Neural progenitor cell (in vitro differentiated cells): ENCODE data around the gene NEU2. TPM values are rescaled to one million over a fixed set of nuclear protein-coding genes. Genes with fewer than 3 reads are reported as not detected.

Experiments used
- DNase-seq: peaks from one replicate; pipeline ENCODE4 v3.0.0-alpha.2; 2016; ENCODE audit warnings: low spot score
- H2AFZ ChIP-seq: fragments of 200-600 bp; sonication (generic); replicated peaks from 2 replicates; pipeline ENCODE4 v1.6.1; 2016; ENCODE audit warnings: antibody characterized with exemption
- H3F3A ChIP-seq: fragments of 200-600 bp; sonication (generic); 2 replicates; pipeline ENCODE4 v1.6.1; 2016; ENCODE audit warnings: antibody characterized with exemption, low read depth
- H3K27ac ChIP-seq: fragments of 200-600 bp; sonication (generic); 2 replicates; pipeline ENCODE4 v1.5.1; 2016; ENCODE audit warnings: mild to moderate bottlenecking
- H3K27me3 ChIP-seq: fragments of 200-600 bp; sonication (generic); 2 replicates; pipeline ENCODE4 v1.6.1; 2016; ENCODE audit warnings: mild to moderate bottlenecking, moderate library complexity
- H3K36me3 ChIP-seq: fragments of 200-600 bp; sonication (generic); 2 replicates; pipeline ENCODE4 v1.5.1; 2016
- H3K4me1 ChIP-seq: fragments of 200-600 bp; sonication (generic); 2 replicates; pipeline ENCODE4 v1.6.1; 2016; ENCODE audit warnings: mixed run types
- H3K4me2 ChIP-seq: fragments of 200-600 bp; sonication (generic); 2 replicates; pipeline ENCODE4 v1.6.1; 2016
- H3K4me3 ChIP-seq: fragments of 200-600 bp; sonication (generic); 2 replicates; pipeline ENCODE4 v1.5.1; 2016
- H3K79me2 ChIP-seq: fragments of 200-600 bp; sonication (generic); 2 replicates; pipeline ENCODE4 v1.6.1; 2016; ENCODE audit warnings: low read depth
- H3K9ac ChIP-seq: fragments of 200-600 bp; sonication (generic); 2 replicates; pipeline ENCODE4 v1.6.1; 2016
- H3K9me3 ChIP-seq: fragments of 200-600 bp; sonication (generic); 2 replicates; pipeline ENCODE4 v1.5.1; 2016; ENCODE audit warnings: low read depth
- H4K20me1 ChIP-seq: fragments of 200-600 bp; sonication (generic); 2 replicates; pipeline ENCODE4 v1.6.1; 2016; ENCODE audit warnings: low read depth
- H3K27ac Mint-ChIP-seq: 3 replicates; pipeline ENCODE4 v1.8.0; 2021; ENCODE audit warnings: mixed read lengths
- H3K27me3 Mint-ChIP-seq: 2 replicates; pipeline ENCODE4 v1.8.0; 2022; ENCODE audit warnings: low read depth, mild to moderate bottlenecking, inconsistent platforms, moderate library complexity, mixed read lengths; ENCODE audit not compliant: insufficient read depth
- H3K36me3 Mint-ChIP-seq: 3 replicates; pipeline ENCODE4 v1.8.0; 2021; ENCODE audit warnings: mixed read lengths
- H3K4me1 Mint-ChIP-seq: 3 replicates; pipeline ENCODE4 v1.8.0; 2021; ENCODE audit warnings: mixed read lengths
- H3K4me3 Mint-ChIP-seq: 3 replicates; pipeline ENCODE4 v1.8.0; 2021; ENCODE audit warnings: mild to moderate bottlenecking, moderate library complexity, mixed read lengths
- H3K9me3 Mint-ChIP-seq: 3 replicates; pipeline ENCODE4 v1.8.0; 2020; ENCODE audit warnings: mixed read lengths
- CTCF ChIP-seq: fragments of 200-600 bp; sonication (generic); IDR thresholded peaks from 2 replicates; pipeline ENCODE4 v1.5.1; 2017; ENCODE audit warnings: antibody characterized with exemption, mild to moderate bottlenecking
- EZH2 ChIP-seq: fragments of 200-600 bp; sonication (generic); IDR thresholded peaks from 2 replicates; pipeline ENCODE4 v1.6.1; 2017; ENCODE audit warnings: antibody characterized with exemption, mild to moderate bottlenecking, moderate library complexity
- EZH2phosphoT487 ChIP-seq: fragments of 200-600 bp; sonication (generic); IDR thresholded peaks from 2 replicates; pipeline ENCODE4 v1.6.1; 2017; ENCODE audit warnings: antibody characterized with exemption
- total RNA-seq: library from RNA; depleted of rRNA; stranded (reverse); fragments of >200 nt; gene quantifications from 2 replicates; pipeline ENCODE4 v1.2.3, GENCODE V29; 2015; ENCODE audit warnings: low replicate concordance

The NEU2 gene
- total RNA-seq, 1 donor from 2014 or later = not detected

DNA sequence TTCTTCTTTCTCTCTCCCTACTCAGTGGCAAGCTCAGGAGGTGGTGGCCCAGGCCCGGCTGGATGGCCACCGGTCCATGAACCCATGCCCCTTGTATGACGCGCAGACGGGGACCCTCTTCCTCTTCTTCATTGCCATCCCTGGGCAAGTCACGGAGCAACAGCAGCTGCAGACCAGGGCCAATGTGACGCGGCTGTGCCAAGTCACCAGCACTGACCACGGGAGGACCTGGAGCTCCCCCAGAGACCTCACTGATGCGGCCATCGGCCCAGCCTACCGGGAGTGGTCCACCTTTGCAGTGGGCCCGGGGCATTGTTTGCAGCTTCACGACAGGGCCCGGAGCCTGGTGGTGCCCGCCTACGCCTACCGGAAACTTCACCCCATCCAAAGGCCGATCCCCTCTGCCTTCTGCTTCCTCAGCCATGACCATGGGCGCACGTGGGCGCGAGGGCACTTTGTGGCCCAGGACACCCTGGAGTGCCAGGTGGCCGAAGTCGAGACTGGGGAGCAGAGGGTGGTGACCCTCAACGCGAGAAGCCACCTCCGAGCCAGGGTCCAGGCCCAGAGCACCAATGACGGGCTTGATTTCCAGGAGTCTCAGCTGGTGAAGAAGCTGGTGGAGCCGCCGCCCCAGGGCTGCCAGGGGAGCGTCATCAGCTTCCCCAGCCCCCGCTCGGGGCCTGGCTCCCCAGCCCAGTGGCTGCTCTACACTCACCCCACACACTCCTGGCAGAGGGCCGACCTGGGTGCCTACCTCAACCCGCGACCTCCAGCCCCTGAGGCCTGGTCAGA, 1.8 kb downstream of the NEU2 start:
- no peaks in the 10 kb centered on the region for H3K27me3 ChIP-seq
- no peaks in the 10 kb centered on the region for H3K79me2 ChIP-seq
- peaks cover 11% of the 10 kb centered on the region for H3K27me3 Mint-ChIP-seq
- no peak overlapping the region for H3K9ac ChIP-seq
- H3K27ac Mint-ChIP-seq = peak overlapping the region; percentile 87
- peaks cover 6% of the 10 kb centered on the region for H3K4me1 ChIP-seq
- no peaks in the 10 kb centered on the region for H3K36me3 ChIP-seq
- H4K20me1 ChIP-seq = no peaks in the 10 kb centered on the region
- TF ChIP-seq EZH2phosphoT487 (no peak), EZH2 (no peak), CTCF (no peak)
- no peak overlapping the region for H3K4me3 ChIP-seq
- H3K36me3 Mint-ChIP-seq = no peaks in the 10 kb centered on the region
- H2AFZ ChIP-seq = no peak overlapping the region
- no peaks in the 10 kb centered on the region for H3K9me3 ChIP-seq
- H3K27ac ChIP-seq = no peak overlapping the region
- H3K4me2 ChIP-seq = no peak overlapping the region
- H3K4me1 Mint-ChIP-seq = peaks cover 19% of the 10 kb centered on the region
- peaks cover 19% of the 10 kb centered on the region for H3F3A ChIP-seq
- no peak overlapping the region for H3K4me3 Mint-ChIP-seq
- no peak for DNase-seq
- H3K9me3 Mint-ChIP-seq = no peaks in the 10 kb centered on the region

DNA sequence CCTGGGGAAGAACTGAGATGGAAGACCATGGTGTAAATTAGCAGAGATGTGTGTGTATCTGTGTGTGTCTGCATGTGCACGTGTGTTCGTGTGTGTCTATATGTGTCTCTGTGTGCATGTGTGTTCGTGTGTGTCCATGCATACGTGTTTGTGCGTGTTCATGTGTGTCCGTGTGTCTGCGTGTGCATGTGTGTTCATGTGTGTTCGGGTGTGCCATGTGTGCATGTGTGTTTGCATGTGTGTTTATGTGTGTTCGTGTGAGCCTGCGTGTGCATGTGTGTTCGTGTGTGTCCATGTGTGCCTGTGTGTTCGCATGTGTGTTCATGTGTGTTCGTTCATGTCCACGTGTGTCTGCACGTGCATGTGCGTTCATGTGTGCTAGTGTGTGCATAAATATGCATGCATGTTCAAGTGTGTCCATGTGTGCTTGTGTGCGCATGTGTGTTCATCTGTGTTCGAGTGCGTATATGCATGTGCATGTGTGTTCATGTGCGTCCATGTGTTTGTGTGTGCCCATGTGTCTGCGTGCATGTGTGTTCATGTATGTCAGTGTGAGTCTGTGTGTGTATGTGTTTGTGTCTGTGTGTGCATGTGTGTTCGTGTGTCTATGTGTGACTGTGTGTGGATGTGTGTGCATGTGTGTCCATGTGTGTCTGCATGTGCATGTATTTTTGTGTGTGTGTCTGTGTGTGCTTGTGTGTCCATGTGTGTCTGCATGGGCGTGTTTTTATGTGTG, 3.1 kb downstream of the NEU2 start:
- H3K4me3 Mint-ChIP-seq = no peak overlapping the region
- H3K9me3 Mint-ChIP-seq = no peaks in the 10 kb centered on the region
- no peak overlapping the region for H3K9ac ChIP-seq
- H3K4me1 ChIP-seq = peaks cover 6% of the 10 kb centered on the region
- H4K20me1 ChIP-seq = no peaks in the 10 kb centered on the region
- no peak overlapping the region for H2AFZ ChIP-seq
- no peak overlapping the region for H3K27ac Mint-ChIP-seq
- no peak overlapping the region for H3K4me2 ChIP-seq
- no peaks in the 10 kb centered on the region for H3K36me3 Mint-ChIP-seq
- no peak overlapping the region for H3K4me3 ChIP-seq
- H3K27me3 ChIP-seq = no peaks in the 10 kb centered on the region
- no peak for DNase-seq
- H3K27ac ChIP-seq = no peak overlapping the region
- H3K79me2 ChIP-seq = no peaks in the 10 kb centered on the region
- peaks cover 11% of the 10 kb centered on the region for H3K27me3 Mint-ChIP-seq
- TF ChIP-seq EZH2 = no peak
- TF ChIP-seq CTCF = no peak
- TF ChIP-seq EZH2phosphoT487 = no peak
- peaks cover 19% of the 10 kb centered on the region for H3F3A ChIP-seq
- no peaks in the 10 kb centered on the region for H3K9me3 ChIP-seq
- no peaks in the 10 kb centered on the region for H3K36me3 ChIP-seq
- H3K4me1 Mint-ChIP-seq = peaks cover 19% of the 10 kb centered on the region

DNA sequence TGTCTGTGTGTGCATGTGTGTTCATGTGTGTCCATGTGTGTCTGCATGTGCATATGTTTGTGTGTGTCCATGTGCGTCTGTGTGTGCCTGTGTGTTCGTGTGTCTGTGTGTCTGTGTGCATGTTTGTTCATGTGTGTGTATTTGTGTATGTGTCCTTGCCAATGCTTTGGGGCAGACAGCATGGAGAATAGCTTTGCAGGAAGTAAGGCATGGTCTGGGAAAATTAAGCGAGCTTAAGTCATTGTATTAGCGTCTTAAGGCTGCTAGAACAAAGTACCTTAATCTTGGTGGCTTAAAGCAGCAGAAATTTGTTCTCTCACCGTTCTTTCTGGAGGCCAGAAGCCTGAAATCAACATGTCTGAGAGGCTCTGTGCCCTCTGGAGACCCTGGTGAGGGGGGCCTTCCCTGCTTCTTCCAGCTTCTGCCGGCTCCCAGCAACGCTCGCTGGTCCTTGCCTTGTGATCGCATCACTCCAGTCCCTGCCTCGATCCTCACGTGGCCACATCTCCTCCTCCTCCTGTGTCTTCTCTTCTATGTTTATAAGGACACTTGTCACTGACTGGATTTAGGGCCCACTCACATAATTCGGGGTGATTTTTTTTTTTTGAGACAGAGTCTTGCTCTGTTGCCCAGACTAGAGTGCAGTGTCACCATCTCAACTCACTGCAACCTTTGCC, 3.8 kb downstream of the NEU2 start:
- Mint-ChIP-seq H3K27ac (peak overlapping the region; percentile 12), H3K9me3 (no peaks in the 10 kb centered on the region), H3K36me3 (no peaks in the 10 kb centered on the region), H3K4me3 (no peak overlapping the region), H3K4me1 (peaks cover 17% of the 10 kb centered on the region), H3K27me3 (peaks cover 11% of the 10 kb centered on the region)
- peaks cover 19% of the 10 kb centered on the region for H3F3A ChIP-seq
- DNase-seq = no peak
- no peaks in the 10 kb centered on the region for H3K27me3 ChIP-seq
- H3K36me3 ChIP-seq = no peaks in the 10 kb centered on the region
- H3K9me3 ChIP-seq = no peaks in the 10 kb centered on the region
- no peaks in the 10 kb centered on the region for H3K79me2 ChIP-seq
- TF ChIP-seq CTCF (no peak), EZH2phosphoT487 (no peak)
- H3K4me3 ChIP-seq = no peak overlapping the region
- H3K9ac ChIP-seq = no peak overlapping the region
- H4K20me1 ChIP-seq = no peaks in the 10 kb centered on the region
- H2AFZ ChIP-seq = no peak overlapping the region
- no peak overlapping the region for H3K27ac ChIP-seq
- no peak overlapping the region for H3K4me2 ChIP-seq
- H3K4me1 ChIP-seq = peaks cover 6% of the 10 kb centered on the region
